ENCODE data around the gene ACTL7A. TPM values are rescaled to one million over a fixed set of nuclear protein-coding genes. Genes with fewer than 3 reads are reported as not detected.

ACTL7A gene
- polyA plus RNA-seq, 1 donor (not counting 4 experiments of a cell fraction or from before 2014, with no cell fraction given): not detected

DNA sequence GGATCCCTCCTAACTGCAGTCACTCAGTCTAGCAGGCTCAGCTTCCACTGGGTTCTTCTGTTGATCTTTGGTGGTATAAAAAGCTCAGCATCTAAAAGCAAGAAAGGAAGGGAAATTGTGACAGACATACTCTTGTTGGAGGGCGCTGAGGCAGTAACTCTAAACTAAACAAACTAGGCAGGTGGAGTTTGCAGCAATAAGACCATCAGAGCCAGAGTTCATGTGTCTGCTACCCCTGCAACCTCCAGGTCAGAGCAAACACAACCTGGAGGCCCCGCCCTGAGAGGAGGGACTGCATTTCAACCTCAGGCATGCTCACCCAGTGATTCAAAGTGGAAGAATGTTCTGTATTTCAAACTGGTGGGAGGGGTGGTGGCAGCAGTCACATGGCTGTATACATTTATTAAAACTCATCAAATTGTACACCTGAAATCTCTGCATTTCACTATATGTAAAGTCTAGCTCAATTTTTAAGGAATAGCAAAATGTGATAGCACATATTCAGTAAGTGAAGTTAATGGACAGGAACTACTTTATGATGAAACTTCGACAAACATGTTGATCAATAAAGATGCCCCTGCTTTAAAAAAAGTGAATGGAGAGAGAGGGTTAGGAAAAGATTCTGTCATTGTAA is 7.1 kb downstream of the ACTL7A start:
- Histone ChIP-seq H3K9me1 (ENCODE audit: control insufficient read depth, extremely low read depth, insufficient read depth, low read length) (no peaks in the 10 kb centered on the region), H3K36me3 (ENCODE audit: control insufficient read depth in 2 of 2, extremely low read depth in 1 of 2, insufficient read depth in 2 of 2, low read length in 2 of 2) (peaks cover 7 to 17% of the 10 kb centered on the region in 2 experiments), H2AFZ (ENCODE audit: control insufficient read depth, low read length) (peak overlapping the region; percentile 10), H4K20me1 (ENCODE audit: control insufficient read depth, extremely low read depth, insufficient read depth, low read length) (no peaks in the 10 kb centered on the region), H3K27me3 (ENCODE audit: control insufficient read depth, extremely low read depth, insufficient read depth, low read length) (no peaks in the 10 kb centered on the region), H3K4me2 (ENCODE audit: control insufficient read depth, extremely low read depth, insufficient read depth, low read depth, low read length) (peak overlapping the region; percentile 42), H3K27ac (ENCODE audit: control insufficient read depth, insufficient read depth, low read length) (peak overlapping the region; percentile 71), H3K4me1 (ENCODE audit: control insufficient read depth, extremely low read depth, insufficient read depth, low read length) (peaks cover 15% of the 10 kb centered on the region), H3K79me2 (ENCODE audit: control insufficient read depth, insufficient read depth, low read length) (no peaks in the 10 kb centered on the region), H3K4me3 (ENCODE audit: control insufficient read depth in 2 of 3, extremely low read depth in 1 of 3, insufficient read depth in 2 of 3, low read depth in 1 of 3, low read length in 3 of 3) (no peak overlapping the region), H3K9ac (ENCODE audit: control insufficient read depth, extremely low read depth, insufficient read depth, low read length) (no peak overlapping the region), H3K9me3 (ENCODE audit: control insufficient read depth, low read depth, low read length) (no peaks in the 10 kb centered on the region)
- TF ChIP-seq CTCF (optimal IDR thresholded peaks at IDR 0.05 in 1 of 3, IDR thresholded peaks at IDR 0.05 in 1 of 3, conservative IDR thresholded peaks at IDR 0.05 in 1 of 3; ENCODE audit: extremely low read depth in 1 of 3, insufficient read depth in 2 of 3, low read length in 3 of 3): no peak
- TF ChIP-seq EZH2 (IDR thresholded peaks at IDR 0.05; ENCODE audit: low read length): no peak
- dilution Hi-C loops (cut with MboI; ENCODE audit: extremely low pct_ligation_motif_present, low sequenced_read_pairs): no loop called here
- DNase-seq (ENCODE audit: low read depth, low spot score) (peak; percentile 28), FAIRE-seq (peak; percentile 98)

DNA sequence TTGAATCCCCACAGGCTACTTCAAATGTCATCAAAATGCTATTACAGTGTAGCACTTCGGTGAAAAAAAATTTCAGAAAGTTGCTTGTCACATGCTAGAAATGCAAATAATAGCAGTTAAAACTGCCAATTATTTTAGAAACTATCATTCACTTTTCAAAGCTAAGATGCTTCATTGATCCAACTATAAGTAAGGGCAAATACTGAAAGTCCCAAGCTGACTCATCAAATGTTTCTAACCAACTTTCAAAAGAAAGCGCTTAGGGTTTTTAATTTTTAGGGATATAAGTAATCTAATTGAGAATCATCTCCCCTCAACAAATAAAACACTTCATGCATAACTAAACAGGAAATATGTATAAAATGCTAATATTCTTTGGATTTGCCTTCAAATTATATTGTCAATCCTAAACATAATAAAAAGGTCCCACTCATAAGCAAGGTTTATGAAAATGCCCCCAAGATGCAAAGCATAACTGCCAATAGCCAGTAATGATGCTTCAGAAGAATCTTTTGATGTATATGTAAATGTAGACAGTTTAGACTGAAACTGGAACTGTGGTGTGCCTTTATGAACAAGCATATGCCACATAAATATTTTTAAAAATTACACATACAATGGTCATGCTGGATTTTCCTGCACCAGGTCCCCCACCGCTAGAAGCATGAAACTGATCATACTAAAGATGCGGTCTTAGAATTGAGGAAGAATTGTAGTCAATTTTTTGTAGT is 12.2 kb downstream of the ACTL7A start:
- H2AFZ ChIP-seq (ENCODE audit: control insufficient read depth, low read length): no peak overlapping the region
- dilution Hi-C loops (cut with MboI; ENCODE audit: extremely low pct_ligation_motif_present, low sequenced_read_pairs): no loop called here
- peaks cover 6% of the 10 kb centered on the region for H3K4me1 ChIP-seq (ENCODE audit: control insufficient read depth, extremely low read depth, insufficient read depth, low read length)
- H3K27ac ChIP-seq (ENCODE audit: control insufficient read depth, insufficient read depth, low read length): no peak overlapping the region
- no peak overlapping the region for H3K9ac ChIP-seq (ENCODE audit: control insufficient read depth, extremely low read depth, insufficient read depth, low read length)
- no peak for FAIRE-seq
- H3K79me2 ChIP-seq (ENCODE audit: control insufficient read depth, insufficient read depth, low read length): no peaks in the 10 kb centered on the region
- no peaks in the 10 kb centered on the region for H3K27me3 ChIP-seq (ENCODE audit: control insufficient read depth, extremely low read depth, insufficient read depth, low read length)
- no peaks in the 10 kb centered on the region for H4K20me1 ChIP-seq (ENCODE audit: control insufficient read depth, extremely low read depth, insufficient read depth, low read length)
- no peaks in the 10 kb centered on the region for H3K9me1 ChIP-seq (ENCODE audit: control insufficient read depth, extremely low read depth, insufficient read depth, low read length)
- no peak for DNase-seq (ENCODE audit: low read depth, low spot score)
- no peaks in the 10 kb centered on the region for H3K9me3 ChIP-seq (ENCODE audit: control insufficient read depth, low read depth, low read length)
- no peak overlapping the region for H3K4me2 ChIP-seq (ENCODE audit: control insufficient read depth, extremely low read depth, insufficient read depth, low read depth, low read length)
- H3K36me3 ChIP-seq (ENCODE audit: control insufficient read depth in 2 of 2, extremely low read depth in 1 of 2, insufficient read depth in 2 of 2, low read length in 2 of 2): peaks cover 17 to 30% of the 10 kb centered on the region in 2 experiments
- TF ChIP-seq EZH2 (IDR thresholded peaks at IDR 0.05; ENCODE audit: low read length) (no peak), CTCF (optimal IDR thresholded peaks at IDR 0.05 in 1 of 3, IDR thresholded peaks at IDR 0.05 in 1 of 3, conservative IDR thresholded peaks at IDR 0.05 in 1 of 3; ENCODE audit: extremely low read depth in 1 of 3, insufficient read depth in 2 of 3, low read length in 3 of 3) (no peak)
- no peak overlapping the region for H3K4me3 ChIP-seq (ENCODE audit: control insufficient read depth in 2 of 3, extremely low read depth in 1 of 3, insufficient read depth in 2 of 3, low read depth in 1 of 3, low read length in 3 of 3)

Measured in keratinocyte (primary cell).